Measurements from ENCODE around the gene NEK8. TPM values are rescaled to one million over a fixed set of nuclear protein-coding genes. Genes with fewer than 3 reads are reported as not detected.

The NEK8 gene
- total RNA-seq, result 1 to 10 TPM; 4.7 to 5.2 TPM
- 4.0 TPM for polyA plus RNA-seq (2013, experiment 1 of 2)
- 5.9 TPM for polyA plus RNA-seq (2013, experiment 2 of 2)
- total RNA-seq, result 5.0 to 18.4 (median 10.3) reads per million in 172 experiments

DNA sequence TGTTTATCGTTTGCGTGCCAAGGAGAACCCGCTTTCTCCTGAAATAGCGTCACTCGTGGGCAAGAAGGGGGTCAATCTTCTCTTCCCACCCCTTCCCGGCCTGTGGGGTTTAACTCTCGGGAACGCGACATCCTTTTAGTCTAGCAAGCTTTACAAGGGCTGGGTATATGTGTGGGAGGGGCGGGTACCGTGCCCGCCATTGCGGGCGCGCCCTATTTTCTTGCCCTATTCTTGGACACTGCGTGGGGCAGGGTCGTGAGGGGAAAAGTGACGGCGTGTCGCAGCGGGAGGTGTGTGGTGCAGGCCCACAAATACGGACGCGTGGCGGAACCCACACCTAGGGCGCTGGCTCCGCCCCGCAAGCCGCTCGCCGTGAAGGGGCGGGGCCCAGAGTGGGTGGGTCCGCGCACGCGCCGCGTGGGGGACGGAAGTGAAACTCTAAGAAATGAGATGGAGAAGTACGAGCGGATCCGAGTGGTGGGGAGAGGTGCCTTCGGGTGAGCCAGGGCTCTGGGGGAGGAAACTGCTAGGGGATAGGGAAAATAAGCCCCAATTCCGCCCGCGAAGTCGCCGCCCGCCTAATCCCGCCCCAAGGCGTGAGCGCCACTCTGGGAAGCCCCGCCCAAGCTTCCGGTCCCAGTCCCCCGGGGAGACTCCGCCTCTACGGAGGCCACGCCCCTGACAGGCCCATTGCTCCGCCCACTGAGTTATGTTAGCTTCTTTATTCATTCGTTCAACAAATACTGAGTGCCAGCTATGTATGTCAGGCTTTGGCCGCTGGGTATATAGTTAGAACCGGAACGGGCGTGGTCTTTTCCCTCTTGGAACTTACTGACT is at the start of gene NEK8:
Gene NEK8 (plus strand): TSS at position 425 of the 837 bp plus-strand sequence. CDS start 26 bp downstream, at position 451.
- no peaks in the 10 kb centered on the region for H3K27me3 ChIP-seq (ENCODE audit: control insufficient read depth in 1 of 2, insufficient read depth in 2 of 2, low read length in 2 of 2)
- no peaks in the 10 kb centered on the region for H3K9me3 ChIP-seq (ENCODE audit: control insufficient read depth in 1 of 2, insufficient read depth in 1 of 2, low read length in 2 of 2)
- Mint-ChIP-seq H3K4me3 (peak within 1 kb of the TSS; percentile 98), H3K4me1 (ENCODE audit: low read depth) (peaks cover 51% of the 10 kb centered on the region), H3K9me3 (no peaks in the 10 kb centered on the region), H3K27me3 (no peaks in the 10 kb centered on the region), H3K36me3 (ENCODE audit: low read depth) (peaks cover 34% of the 10 kb centered on the region), H3K27ac (peak within 1 kb of the TSS; percentile 100)
- peaks cover 17% of the 10 kb centered on the region for H3K36me3 ChIP-seq (ENCODE audit: insufficient read depth, low read length)
- intact Hi-C loops (cut with DNase I, micrococcal nuclease), result loop anchor here (1.0 to 5.0 kb wide), 7 partner anchors 8 to 389 kb away; partner anchors contain the start of genes BLTP2 (in 1 of the 2) and FLOT2 (in 1 of the 2)
- H3K27ac ChIP-seq (ENCODE audit: low read depth in 1 of 2, low read length in 2 of 2), result peak within 1 kb of the TSS; percentile 99 to 100
- peak; percentile 68 for ATAC-seq (ENCODE audit: poor library complexity)
- ChIA-PET POLR2A (interaction anchor here (0.6 to 6.5 kb wide), 26 partner anchors 9 to 566 kb away, joined by 3 to 268 read pairs (median 6); partner anchors contain the start of genes ALDOC, BLTP2, FAM222B and FLOT2), CTCF (interaction anchor here (0.7 to 10.8 kb wide), 8 partner anchors 8 to 223 kb away, joined by 3 to 373 read pairs (median 18); partner anchors contain the start of genes FLOT2, PHF12, PROCA1 and RPL23A)
- peaks cover 46% of the 10 kb centered on the region for H3K4me1 ChIP-seq (ENCODE audit: insufficient read depth, low read length)
- TF ChIP-seq, protein P1, sequence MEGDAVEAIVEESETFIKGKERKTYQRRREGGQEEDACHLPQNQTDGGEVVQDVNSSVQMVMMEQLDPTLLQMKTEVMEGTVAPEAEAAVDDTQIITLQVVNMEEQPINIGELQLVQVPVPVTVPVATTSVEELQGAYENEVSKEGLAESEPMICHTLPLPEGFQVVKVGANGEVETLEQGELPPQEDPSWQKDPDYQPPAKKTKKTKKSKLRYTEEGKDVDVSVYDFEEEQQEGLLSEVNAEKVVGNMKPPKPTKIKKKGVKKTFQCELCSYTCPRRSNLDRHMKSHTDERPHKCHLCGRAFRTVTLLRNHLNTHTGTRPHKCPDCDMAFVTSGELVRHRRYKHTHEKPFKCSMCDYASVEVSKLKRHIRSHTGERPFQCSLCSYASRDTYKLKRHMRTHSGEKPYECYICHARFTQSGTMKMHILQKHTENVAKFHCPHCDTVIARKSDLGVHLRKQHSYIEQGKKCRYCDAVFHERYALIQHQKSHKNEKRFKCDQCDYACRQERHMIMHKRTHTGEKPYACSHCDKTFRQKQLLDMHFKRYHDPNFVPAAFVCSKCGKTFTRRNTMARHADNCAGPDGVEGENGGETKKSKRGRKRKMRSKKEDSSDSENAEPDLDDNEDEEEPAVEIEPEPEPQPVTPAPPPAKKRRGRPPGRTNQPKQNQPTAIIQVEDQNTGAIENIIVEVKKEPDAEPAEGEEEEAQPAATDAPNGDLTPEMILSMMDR (IDR thresholded peaks at IDR 0.05), result no peak
- H3K4me3 ChIP-seq (ENCODE audit: low read length), result peak within 1 kb of the TSS; percentile 75
- DNase-seq, result peak; percentile 96 to 99 (median 97)

DNA sequence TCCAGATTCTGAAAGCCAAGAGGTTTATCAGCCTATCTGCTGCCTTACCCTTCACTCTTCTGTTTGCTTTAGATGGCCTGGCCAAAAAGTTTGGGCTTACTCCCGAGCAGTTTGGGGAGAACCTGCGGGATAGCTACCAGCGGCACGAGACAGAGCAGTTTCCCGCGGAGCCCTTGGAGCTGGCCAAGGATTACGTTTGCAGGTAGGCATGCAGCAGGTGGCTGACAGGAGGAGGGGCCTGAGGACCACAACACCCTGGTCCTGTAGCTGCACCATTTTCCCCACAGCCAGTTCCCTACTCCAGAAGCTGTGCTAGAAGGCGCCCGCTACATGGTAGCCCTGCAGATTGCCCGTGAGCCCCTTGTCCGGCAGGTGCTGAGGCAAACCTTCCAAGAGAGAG is 45.9 kb upstream of the NEK8 start:
- intact Hi-C loops (cut with DNase I, micrococcal nuclease), result no loop called here
- Histone ChIP-seq H3K4me3 (ENCODE audit: low read length) (no peak overlapping the region), H3K36me3 (ENCODE audit: insufficient read depth, low read length) (peaks cover 94% of the 10 kb centered on the region), H3K27ac (ENCODE audit: low read depth in 1 of 2, low read length in 2 of 2) (no peak overlapping the region), H3K4me1 (ENCODE audit: insufficient read depth, low read length) (no peaks in the 10 kb centered on the region), H3K9me3 (ENCODE audit: control insufficient read depth in 1 of 2, insufficient read depth in 1 of 2, low read length in 2 of 2) (no peaks in the 10 kb centered on the region), H3K27me3 (ENCODE audit: control insufficient read depth in 1 of 2, insufficient read depth in 2 of 2, low read length in 2 of 2) (no peaks in the 10 kb centered on the region)
- DNase-seq (no peak), ATAC-seq (ENCODE audit: poor library complexity) (no peak)
- no peaks in the 10 kb centered on the region for H3K9me3 Mint-ChIP-seq
- ChIA-PET CTCF (no interaction called here), POLR2A (no interaction called here)
- peaks cover 91% of the 10 kb centered on the region for H3K36me3 Mint-ChIP-seq (ENCODE audit: low read depth)
- TF ChIP-seq, protein P1 (IDR thresholded peaks at IDR 0.05), result no peak
- no peak overlapping the region for H3K4me3 Mint-ChIP-seq
- no peaks in the 10 kb centered on the region for H3K27me3 Mint-ChIP-seq
- H3K27ac Mint-ChIP-seq, result no peak overlapping the region
- no peaks in the 10 kb centered on the region for H3K4me1 Mint-ChIP-seq (ENCODE audit: low read depth)

DNA sequence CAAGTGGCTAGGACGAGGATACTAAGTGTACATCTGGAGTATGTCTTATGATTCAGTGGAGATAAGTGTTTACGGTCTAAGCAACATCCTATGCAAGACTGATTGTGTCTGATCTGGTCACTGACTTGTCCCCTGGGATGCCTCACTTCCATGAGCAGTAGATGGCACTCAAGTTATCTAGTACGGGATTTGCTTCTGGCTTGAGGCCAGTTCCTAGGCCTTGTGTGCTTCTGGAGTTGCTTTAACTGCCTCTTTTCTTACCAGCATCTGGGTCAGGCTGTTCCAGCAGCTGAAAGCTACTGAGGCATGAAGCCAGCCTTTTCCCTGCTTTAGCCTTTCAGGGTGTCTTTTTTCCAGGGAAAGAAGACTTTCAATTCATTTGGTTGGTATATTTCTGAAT is 43.6 kb upstream of the NEK8 start:
- TF ChIP-seq, protein P1 (IDR thresholded peaks at IDR 0.05), result no peak
- Mint-ChIP-seq H3K27ac (no peak overlapping the region), H3K4me1 (ENCODE audit: low read depth) (no peaks in the 10 kb centered on the region), H3K4me3 (no peak overlapping the region), H3K9me3 (no peaks in the 10 kb centered on the region), H3K27me3 (no peaks in the 10 kb centered on the region), H3K36me3 (ENCODE audit: low read depth) (peaks cover 96% of the 10 kb centered on the region)
- Histone ChIP-seq H3K27ac (ENCODE audit: low read depth in 1 of 2, low read length in 2 of 2) (no peak overlapping the region), H3K9me3 (ENCODE audit: control insufficient read depth in 1 of 2, insufficient read depth in 1 of 2, low read length in 2 of 2) (no peaks in the 10 kb centered on the region), H3K4me1 (ENCODE audit: insufficient read depth, low read length) (no peaks in the 10 kb centered on the region), H3K36me3 (ENCODE audit: insufficient read depth, low read length) (peaks cover 96% of the 10 kb centered on the region), H3K27me3 (ENCODE audit: control insufficient read depth in 1 of 2, insufficient read depth in 2 of 2, low read length in 2 of 2) (no peaks in the 10 kb centered on the region), H3K4me3 (ENCODE audit: low read length) (no peak overlapping the region)
- ChIA-PET CTCF (no interaction called here), POLR2A (no interaction called here)
- DNase-seq, result no peak
- intact Hi-C loops (cut with DNase I, micrococcal nuclease), result no loop called here
- no peak for ATAC-seq (ENCODE audit: poor library complexity)
